Measurements from ENCODE around the gene INHBE.

INHBE gene

GRCh38 chr12:57460841-57461275 is 5.8 kb downstream of the INHBE start:
- peak; percentile 77 for DNase-seq (ENCODE audit: low read depth, low spot score)

DNA sequence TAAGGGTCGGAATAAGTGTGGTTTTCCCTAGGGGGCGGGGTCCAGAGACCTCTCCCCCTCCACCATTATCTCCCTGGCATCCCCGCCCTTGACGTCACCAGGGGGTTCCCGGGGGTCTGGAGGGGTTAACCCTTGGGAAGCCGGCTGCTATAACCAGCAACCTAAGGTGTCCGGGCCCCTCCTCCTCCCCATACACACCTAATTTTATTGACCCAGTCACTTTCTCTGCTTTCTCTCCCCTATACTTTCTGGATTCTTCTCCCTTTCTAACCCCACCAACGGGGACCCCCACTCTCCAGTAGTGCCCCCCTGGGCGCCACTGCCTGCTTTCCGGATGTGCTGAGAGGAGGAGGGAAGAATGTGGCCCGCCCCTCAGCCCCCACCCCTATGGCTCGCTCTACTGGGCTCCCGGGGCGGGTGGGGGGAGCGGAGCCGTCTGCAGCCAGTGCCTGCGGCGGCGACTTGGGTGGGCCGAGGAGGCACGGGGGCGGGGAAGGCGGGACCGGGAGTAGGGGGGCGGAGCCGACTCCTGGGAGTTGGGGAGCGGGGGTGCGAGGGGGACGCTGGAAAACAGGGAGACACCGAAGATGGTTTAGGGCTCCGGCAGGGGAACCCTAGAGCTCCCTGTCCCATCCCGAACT is 6.3 kb downstream of the INHBE start:
- DNase-seq (ENCODE audit: low read depth, low spot score) = peak; percentile 91

- peak; percentile 63 for DNase-seq (ENCODE audit: low read depth, low spot score)
Observed at GRCh38 chr12:57461917-57462250, 6.8 kb downstream of the INHBE start.

DNA sequence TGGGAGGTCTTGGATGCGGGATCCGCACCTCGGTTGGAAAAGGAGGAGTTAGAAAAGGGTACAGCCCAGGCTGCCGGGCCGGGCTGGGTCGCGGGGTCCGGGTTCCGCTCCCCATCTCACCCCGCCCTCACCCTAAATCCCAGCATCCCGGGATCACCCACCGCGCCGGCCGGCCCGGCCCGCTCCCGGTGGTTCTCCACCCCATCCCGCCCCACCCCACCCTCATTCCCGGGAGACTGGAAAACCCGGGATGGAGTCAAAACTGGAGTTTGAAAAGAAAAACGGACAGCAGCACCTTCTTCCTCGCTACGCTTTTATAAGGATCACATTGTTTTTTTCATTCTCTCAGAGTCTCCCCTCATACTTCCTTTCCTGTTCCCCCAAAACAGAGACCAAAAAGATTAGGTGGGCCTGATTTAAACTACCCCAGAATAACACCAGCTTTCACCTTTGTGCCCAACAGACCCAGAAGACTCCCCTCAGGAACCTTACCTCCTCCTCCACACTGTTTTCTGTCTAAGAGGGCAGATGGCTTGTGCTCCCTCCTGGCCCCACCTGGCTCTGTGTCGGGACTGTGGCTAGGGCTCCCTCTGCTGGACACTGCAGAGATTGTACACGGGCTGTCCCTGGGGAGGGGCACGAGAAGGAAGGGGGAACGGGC is 7.3 kb downstream of the INHBE start:
- peak; percentile 97 for DNase-seq (ENCODE audit: low read depth, low spot score)

DNA sequence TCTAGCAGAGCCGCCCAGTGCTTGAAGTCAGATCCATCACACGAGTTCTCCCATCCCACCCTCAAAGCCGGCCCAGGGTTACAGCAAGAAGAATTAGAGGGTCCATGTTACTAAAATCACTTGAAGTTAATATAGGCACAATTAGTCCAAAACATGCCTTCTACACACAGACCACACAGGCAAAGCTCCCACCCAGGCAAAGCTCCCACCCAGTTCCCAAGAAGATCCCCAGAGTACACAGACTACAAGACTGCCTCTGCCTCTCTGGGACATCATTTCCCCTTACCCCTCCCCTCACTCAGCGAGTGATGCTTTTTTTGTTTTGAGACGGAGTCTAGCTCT is 7.8 kb downstream of the INHBE start:
- no peak for DNase-seq (ENCODE audit: low read depth, low spot score)

DNA sequence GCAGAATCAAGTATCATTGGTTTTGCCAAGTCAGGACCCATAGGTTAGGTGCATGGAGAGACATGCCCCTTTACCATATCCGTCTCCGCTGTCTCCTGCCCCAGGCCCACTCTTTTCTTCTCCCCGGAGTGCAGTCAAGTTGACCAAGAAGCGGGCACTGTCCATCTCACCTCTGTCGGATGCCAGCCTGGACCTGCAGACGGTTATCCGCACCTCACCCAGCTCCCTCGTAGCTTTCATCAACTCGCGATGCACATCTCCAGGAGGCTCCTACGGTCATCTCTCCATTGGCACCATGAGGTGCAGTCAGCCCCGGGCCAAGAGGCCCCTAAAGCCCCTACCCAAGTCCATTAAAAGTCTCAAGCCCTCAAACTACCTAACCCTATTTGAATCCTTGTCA is 9.5 kb downstream of the INHBE start:
- DNase-seq (ENCODE audit: low read depth, low spot score) = no peak

DNA sequence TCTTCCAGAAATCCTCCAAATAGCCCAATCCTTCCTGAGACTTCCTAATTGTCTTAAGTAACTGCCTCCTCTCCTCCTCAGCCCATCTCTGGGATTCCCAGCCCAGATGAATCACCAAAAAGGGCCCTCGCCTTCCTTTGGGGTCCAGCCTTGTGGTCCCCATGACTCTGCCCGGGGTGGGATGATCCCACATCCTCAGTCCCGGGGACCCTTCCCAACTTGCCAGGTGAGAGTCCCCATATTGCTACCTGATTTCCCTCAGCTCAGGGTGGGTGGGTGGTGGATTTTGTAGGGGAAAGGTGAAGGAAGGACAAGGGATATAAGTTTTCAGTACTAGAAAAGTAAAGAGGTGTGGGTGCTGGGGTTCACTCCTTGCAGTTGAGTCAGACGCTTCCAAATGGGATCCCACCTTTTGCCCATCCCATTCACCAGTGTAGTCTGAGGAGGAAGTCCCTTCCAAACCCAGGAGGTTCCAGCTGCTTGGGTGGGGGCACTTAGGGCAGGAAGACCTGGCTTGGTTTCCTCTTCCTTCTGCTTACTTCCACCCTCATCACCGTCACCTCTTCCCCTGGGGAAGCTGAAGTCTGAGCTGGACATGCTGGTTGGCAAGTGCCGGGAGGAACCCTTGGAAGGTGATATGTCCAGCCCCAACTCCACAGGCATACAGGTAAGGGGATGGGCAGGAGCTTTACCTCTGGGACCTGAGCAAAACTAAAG is 10.1 kb downstream of the INHBE start:
- no peak for DNase-seq (ENCODE audit: low read depth, low spot score)

GRCh38 chr12:57465747-57466505 is 10.8 kb downstream of the INHBE start:
- no peak for DNase-seq (ENCODE audit: low read depth, low spot score)

GRCh38 chr12:57467212-57467874 is 12.2 kb downstream of the INHBE start:
- DNase-seq (ENCODE audit: low read depth, low spot score) = no peak

- no peak for DNase-seq (ENCODE audit: low read depth, low spot score)
Observed at GRCh38 chr12:57467915-57468314, 12.8 kb downstream of the INHBE start.

- DNase-seq (ENCODE audit: low read depth, low spot score) = no peak
Observed at GRCh38 chr12:57469296-57470164, 14.4 kb downstream of the INHBE start.

GRCh38 chr12:57470286-57470969 is 15.3 kb downstream of the INHBE start:
- DNase-seq (ENCODE audit: low read depth, low spot score) = no peak

DNA sequence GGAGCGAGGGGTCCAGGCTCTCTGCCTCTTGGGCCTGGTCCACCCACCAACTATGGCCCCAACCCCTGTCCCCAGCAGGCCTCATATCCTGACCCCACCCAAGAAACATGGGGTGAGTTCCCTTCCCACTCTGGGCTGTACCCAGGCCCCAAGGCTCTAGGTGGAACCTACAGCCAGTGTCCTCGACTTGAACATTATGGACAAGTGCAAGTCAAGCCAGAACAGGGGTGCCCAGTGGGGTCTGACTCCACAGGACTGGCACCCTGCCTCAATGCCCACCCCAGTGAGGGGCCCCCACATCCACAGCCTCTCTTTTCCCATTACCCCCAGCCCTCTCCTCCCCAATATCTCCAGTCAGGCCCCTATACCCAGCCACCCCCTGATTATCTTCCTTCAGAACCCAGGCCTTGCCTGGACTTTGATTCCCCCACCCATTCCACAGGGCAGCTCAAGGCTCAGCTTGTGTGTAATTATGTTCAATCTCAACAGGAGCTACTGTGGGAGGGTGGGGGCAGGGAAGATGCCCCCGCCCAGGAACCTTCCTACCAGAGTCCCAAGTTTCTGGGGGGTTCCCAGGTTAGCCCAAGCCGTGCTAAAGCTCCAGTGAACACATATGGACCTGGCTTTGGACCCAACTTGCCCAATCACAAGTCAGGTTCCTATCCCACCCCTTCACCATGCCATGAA is 16.0 kb downstream of the INHBE start:
- DNase-seq (ENCODE audit: low read depth, low spot score) = no peak

DNA sequence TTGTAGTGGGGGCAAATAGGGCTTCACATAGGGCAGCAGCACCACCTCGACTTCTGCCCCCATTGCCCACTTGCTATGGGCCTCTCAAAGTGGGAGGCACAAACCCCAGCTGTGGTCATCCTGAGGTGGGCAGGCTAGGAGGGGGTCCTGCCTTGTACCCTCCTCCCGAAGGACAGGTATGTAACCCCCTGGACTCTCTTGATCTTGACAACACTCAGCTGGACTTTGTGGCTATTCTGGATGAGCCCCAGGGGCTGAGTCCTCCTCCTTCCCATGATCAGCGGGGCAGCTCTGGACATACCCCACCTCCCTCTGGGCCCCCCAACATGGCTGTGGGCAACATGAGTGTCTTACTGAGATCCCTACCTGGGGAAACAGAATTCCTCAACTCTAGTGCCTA is 16.6 kb downstream of the INHBE start:
- no peak for DNase-seq (ENCODE audit: low read depth, low spot score)

GRCh38 chr12:57472391-57472790 is 17.3 kb downstream of the INHBE start:
- DNase-seq (ENCODE audit: low read depth, low spot score) = no peak

DNA sequence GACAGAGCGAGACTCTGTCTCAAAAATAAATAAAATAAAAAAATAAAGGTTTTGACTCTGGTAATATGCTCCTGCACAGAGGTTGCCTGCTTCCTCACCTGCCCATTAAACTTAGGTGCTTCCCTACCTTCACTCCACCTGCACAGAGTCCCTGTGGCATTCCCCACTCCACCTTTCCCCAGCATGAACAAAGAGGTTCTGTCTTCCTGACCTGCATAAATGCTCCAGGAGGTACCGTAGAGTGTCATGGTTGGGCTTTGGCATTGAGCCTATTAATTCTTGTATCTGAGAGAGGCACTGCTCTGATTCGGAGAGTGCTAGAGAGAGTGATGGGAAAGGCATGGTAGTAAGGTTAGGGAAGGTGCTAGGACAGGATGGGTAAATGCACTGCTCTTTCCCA is 18.3 kb downstream of the INHBE start:
- no peak for DNase-seq (ENCODE audit: low read depth, low spot score)

- DNase-seq (ENCODE audit: low read depth, low spot score) = no peak
Observed at GRCh38 chr12:57473886-57474285, 18.8 kb downstream of the INHBE start.

DNA sequence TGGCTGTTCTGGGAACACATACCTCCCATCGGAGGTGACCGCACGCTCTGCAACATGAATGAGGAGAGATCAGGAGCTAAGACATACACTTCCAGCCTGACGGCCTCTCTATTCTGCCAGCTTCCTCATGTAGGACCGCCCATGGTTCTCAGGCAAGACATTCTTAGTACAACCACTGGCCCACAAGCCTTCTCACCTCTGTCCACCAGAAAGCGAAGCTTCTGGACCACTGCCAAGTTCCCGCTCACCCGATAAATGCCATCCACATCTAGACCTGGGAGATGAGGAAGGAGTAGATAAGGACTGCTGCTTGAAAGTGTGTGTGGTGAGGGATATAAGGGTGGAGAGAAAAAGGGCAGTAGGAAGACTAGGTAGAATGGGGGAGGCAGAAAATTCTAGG is 19.3 kb downstream of the INHBE start:
- DNase-seq (ENCODE audit: low read depth, low spot score) = no peak

DNA sequence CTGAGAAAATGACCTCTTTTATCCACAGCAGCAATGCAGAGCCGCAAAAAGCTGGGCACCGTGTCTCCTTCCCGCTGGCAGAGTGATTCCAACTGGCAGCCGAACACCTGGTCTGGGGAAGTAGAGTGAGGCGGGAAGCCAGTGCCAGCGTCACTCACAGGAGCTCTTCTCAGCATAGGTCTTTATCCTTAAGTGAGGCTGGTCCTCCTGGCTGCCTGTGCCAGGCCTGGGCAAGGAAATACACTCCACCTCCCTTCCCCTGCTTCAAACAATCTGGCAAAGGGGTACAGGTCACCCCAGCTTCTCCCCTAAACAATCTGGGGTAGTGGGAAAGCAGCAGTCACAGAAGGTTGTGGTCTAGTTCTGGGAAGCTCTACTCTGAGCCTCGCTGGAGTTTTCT is 19.8 kb downstream of the INHBE start:
- DNase-seq (ENCODE audit: low read depth, low spot score) = no peak
